ENCODE results near the gene HOXC4.
"Not testable (repeated sequence)": the region's sequence is repeated elsewhere in the genome, so short reads cannot be mapped to it uniquely, and the experiment has no call there.

The HOXC4 gene

GRCh38 chr12:54060174-54060974 lies 6.7 kb downstream of the HOXC4 start:
- no peak for DNase-seq

- DNase-seq = no peak
Observed at GRCh38 chr12:54060975-54061778, 7.5 kb downstream of the HOXC4 start.

- no peak for DNase-seq
Observed at GRCh38 chr12:54065677-54066076, 12.0 kb downstream of the HOXC4 start.

GRCh38 chr12:54066408-54066807 lies 12.8 kb downstream of the HOXC4 start:
- no peak for DNase-seq

GRCh38 chr12:54068418-54069070 lies 14.9 kb downstream of the HOXC4 start:
- no peak for DNase-seq

- no peak for DNase-seq
Observed at GRCh38 chr12:54071942-54072341, 18.3 kb downstream of the HOXC4 start.

GRCh38 chr12:54074308-54074707 lies 20.7 kb downstream of the HOXC4 start:
- DNase-seq = no peak

- no peak for DNase-seq
Observed at GRCh38 chr12:54075409-54075808, 21.8 kb downstream of the HOXC4 start.

GRCh38 chr12:54075974-54076373 lies 22.3 kb downstream of the HOXC4 start:
- DNase-seq = no peak

GRCh38 chr12:54077843-54078242 lies 24.2 kb downstream of the HOXC4 start:
- DNase-seq = not testable (repeated sequence)

GRCh38 chr12:54079115-54079514 lies 25.5 kb downstream of the HOXC4 start:
- DNase-seq = peak; percentile 10

- not testable (repeated sequence) for DNase-seq
Observed at GRCh38 chr12:54080008-54080924, 26.6 kb downstream of the HOXC4 start.

GRCh38 chr12:54081053-54081514 lies 27.4 kb downstream of the HOXC4 start:
- not testable (repeated sequence) for DNase-seq

- DNase-seq = not testable (repeated sequence)
Observed at GRCh38 chr12:54081581-54082396, 28.2 kb downstream of the HOXC4 start.

GRCh38 chr12:54082397-54082892 lies 28.8 kb downstream of the HOXC4 start:
- DNase-seq = no peak

GRCh38 chr12:54088011-54088410 lies 34.4 kb downstream of the HOXC4 start:
- DNase-seq = not testable (repeated sequence)

- DNase-seq = not testable (repeated sequence)
Observed at GRCh38 chr12:54089465-54089864, 35.8 kb downstream of the HOXC4 start.

- DNase-seq = not testable (repeated sequence)
Observed at GRCh38 chr12:54090312-54090711, 36.7 kb downstream of the HOXC4 start.

- DNase-seq = not testable (repeated sequence)
Observed at GRCh38 chr12:54092943-54093342, 39.3 kb downstream of the HOXC4 start.

GRCh38 chr12:54095928-54096327 lies 42.3 kb downstream of the HOXC4 start:
- not testable (repeated sequence) for DNase-seq

- DNase-seq = not testable (repeated sequence)
Observed at GRCh38 chr12:54098644-54099043, 45.0 kb downstream of the HOXC4 start.

All from DMS 273 treated with DMSO at 0.1 percent for 48 hours (cell line).